HUES64 (cell line): Measurements from ENCODE around the gene HOMER1.
"Not testable (repeated sequence)": the region's sequence is repeated elsewhere in the genome, so short reads cannot be mapped to it uniquely, and the experiment has no call there.

Experiments used
- H3K27ac ChIP-seq: 2 replicates; pipeline ENCODE4 v1.7.0; 2013; ENCODE audit warnings: low read depth, low read length, inconsistent platforms
- H3K27me3 ChIP-seq: 2 replicates; pipeline ENCODE4 v1.6.1; 2013; ENCODE audit warnings: mild to moderate bottlenecking, low read length; ENCODE audit not compliant: insufficient read depth
- H3K36me3 ChIP-seq: 2 replicates; pipeline ENCODE4 v1.6.1; 2013; ENCODE audit warnings: mild to moderate bottlenecking, low read length; ENCODE audit not compliant: insufficient read depth
- H3K4me1 ChIP-seq: 2 replicates; pipeline ENCODE4 v1.6.1; 2013; ENCODE audit warnings: mild to moderate bottlenecking, low read length, moderate library complexity; ENCODE audit not compliant: insufficient read depth
- H3K4me3 ChIP-seq: 2 replicates; pipeline ENCODE4 v1.5.1; 2013; ENCODE audit warnings: mild to moderate bottlenecking, low read length, moderate library complexity
- H3K9ac ChIP-seq: 2 replicates; pipeline ENCODE4 v1.6.1; 2013; ENCODE audit warnings: mild to moderate bottlenecking, low read depth, low read length
- H3K9me3 ChIP-seq: 2 replicates; pipeline ENCODE4 v1.6.1; 2013; ENCODE audit warnings: low read depth, low read length; ENCODE audit not compliant: insufficient read depth
- WGBS: fragments of 150-250, 120-280 bp; methylation state at CpG from one replicate; pipeline ENCODE4 v1.1.7; 2013; ENCODE audit warnings: missing lambda C conversion rate; 5-methylcytosine and 5-hydroxymethylcytosine counted together

HOMER1 gene

DNA sequence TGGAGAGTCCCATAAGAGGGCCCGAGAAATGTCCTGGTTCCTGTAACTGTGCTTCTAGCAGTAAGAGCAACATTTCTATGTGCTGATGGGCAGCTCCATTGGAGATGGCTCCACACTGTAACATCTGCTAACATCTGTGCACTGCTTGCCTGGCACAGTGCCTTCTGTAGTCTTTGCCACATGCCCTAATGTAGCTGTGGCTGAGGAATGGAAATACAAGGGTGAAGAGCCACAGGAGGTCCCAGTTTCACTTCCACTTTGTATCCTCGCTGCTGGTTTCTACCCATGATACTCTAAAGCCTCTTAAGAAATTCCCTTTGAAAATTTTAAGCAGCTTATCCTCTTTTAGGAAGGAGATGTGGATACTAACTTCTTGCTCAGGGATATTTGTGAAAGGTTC is 97.4 kb downstream of the HOMER1 start:
- 90% methylated on average over 2 of the region's 2 CpGs for WGBS

DNA sequence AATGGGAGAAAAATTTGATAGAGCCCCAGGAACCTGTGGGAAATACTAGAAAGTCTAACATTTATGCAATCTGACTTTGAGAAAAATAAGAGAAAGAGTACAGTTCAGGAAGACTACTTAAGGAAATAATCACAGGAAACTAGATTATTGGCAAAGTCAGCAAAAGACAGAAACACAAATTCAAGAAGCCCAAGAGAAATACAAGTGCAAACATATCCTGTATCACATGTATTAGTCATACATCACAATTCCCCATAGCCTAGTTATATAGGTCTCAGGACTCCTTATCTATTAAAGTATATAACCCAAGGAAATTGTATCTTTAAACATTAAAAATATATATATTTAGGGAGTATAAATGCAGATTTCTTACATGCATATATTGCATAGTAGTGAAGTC is 100.8 kb downstream of the HOMER1 start:
- Histone ChIP-seq H3K4me3 (no peak overlapping the region), H3K4me1 (no peaks in the 10 kb centered on the region), H3K9me3 (peaks cover 9% of the 10 kb centered on the region; the same call in 1 of the 2 replicates), H3K27ac (no peak overlapping the region), H3K36me3 (peaks cover 16% of the 10 kb centered on the region; the same call in 1 of the 2 replicates), H3K27me3 (no peaks in the 10 kb centered on the region), H3K9ac (no peak overlapping the region)

More for the DNA sequence above, 97.4 kb downstream of the HOMER1 start:
- Histone ChIP-seq H3K4me1 (no peaks in the 10 kb centered on the region), H3K36me3 (peaks cover 5% of the 10 kb centered on the region; the same call in 1 of the 2 replicates), H3K27me3 (no peaks in the 10 kb centered on the region), H3K4me3 (no peak overlapping the region), H3K27ac (no peak overlapping the region), H3K9ac (no peak overlapping the region), H3K9me3 (no peaks in the 10 kb centered on the region)

DNA sequence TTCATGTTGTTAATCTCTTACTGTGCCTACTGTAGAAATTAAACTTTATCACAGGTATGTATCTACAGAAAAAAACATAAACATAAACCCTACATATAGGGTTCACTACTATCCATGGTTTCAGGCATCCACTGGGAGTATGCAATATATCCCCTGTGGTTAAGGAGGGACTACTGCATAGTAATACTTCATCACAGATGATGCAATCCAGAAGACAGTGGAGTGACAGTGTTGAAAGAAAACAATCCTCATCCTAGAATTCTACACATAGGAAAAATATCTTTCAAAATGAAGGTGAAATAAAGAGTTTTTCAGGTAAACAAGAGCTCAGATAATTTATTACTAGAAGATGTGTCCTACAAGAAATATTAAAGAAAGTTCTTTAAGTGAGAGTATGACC is 105.9 kb downstream of the HOMER1 start:
- Histone ChIP-seq H3K27ac (no peak overlapping the region), H3K4me3 (no peak overlapping the region), H3K9me3 (peaks cover 9% of the 10 kb centered on the region; the same call in 1 of the 2 replicates), H3K4me1 (no peaks in the 10 kb centered on the region), H3K9ac (no peak overlapping the region), H3K36me3 (peaks cover 22% of the 10 kb centered on the region; the same call in 1 of the 2 replicates), H3K27me3 (no peaks in the 10 kb centered on the region)

DNA sequence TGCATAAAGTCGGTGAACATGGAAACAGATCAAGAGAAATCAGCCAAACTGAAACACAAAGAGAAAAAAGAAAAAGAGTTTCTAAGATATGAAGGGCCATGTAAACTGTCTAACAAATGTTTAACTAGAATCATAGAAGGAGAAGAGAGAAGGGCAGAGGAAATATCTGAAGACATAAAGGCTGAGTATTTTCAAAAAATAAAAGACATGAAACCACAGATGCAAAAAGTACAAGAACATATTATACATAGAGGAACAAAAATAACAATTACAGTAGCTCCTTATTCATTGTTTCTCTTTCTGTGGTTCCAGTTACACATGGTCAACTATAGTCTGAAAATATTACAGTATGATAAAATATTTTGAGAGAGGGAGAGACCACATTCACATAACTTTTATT is 106.3 kb downstream of the HOMER1 start:
- Histone ChIP-seq H3K9me3 (peaks cover 9% of the 10 kb centered on the region; the same call in 1 of the 2 replicates), H3K9ac (no peak overlapping the region), H3K36me3 (peaks cover 25% of the 10 kb centered on the region; the same call in 1 of the 2 replicates), H3K27me3 (no peaks in the 10 kb centered on the region), H3K27ac (no peak overlapping the region), H3K4me3 (no peak overlapping the region), H3K4me1 (no peaks in the 10 kb centered on the region)
- 100% methylated on average over 1 of the region's 1 CpG for WGBS

DNA sequence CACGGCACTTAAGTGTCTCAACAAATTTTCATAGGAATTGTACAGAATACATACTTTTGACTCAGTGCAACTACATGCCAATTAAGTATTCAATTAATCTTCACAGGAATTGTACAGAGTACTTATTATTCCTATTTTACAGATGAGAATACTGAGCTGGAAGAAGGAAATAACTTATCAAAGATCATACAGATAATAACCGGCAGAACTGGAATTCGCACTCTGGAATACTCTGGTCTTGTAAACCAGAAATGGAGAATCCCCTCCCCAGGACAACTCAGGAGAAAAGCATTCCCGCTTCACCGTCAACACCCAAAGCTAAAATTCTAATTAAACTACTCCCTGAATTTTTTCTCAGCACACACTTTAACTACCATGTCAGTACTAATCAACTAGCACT is 112.7 kb downstream of the HOMER1 start:
- H3K36me3 ChIP-seq: peaks cover 42% of the 10 kb centered on the region
- H3K4me1 ChIP-seq: no peaks in the 10 kb centered on the region
- no peaks in the 10 kb centered on the region for H3K27me3 ChIP-seq
- no peak overlapping the region for H3K4me3 ChIP-seq
- no peaks in the 10 kb centered on the region for H3K9me3 ChIP-seq
- H3K9ac ChIP-seq: no peak overlapping the region
- WGBS: 85% methylated on average over 5 of the region's 5 CpGs
- H3K27ac ChIP-seq: no peak overlapping the region

DNA sequence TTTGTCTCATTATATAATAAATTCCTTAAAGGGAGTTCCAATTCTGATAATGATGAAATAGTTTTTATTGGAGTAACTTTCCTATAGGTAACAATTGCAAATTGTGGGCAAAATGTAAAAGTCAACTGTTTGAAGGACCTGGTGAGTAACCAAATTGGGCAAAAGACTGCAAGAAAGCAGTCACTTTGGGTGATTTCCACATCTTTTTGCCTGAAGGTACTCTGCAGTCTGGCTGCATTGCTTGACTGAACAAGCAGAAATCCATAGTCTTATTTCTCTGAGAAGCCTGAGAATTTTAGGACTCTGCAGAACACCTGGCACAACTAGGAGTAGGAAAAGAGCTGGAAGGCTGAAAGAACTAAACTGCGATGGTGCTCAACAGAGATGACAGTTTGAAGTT is 114.9 kb downstream of the HOMER1 start:
- H3K36me3 ChIP-seq: peaks cover 64% of the 10 kb centered on the region
- 91% methylated on average over 1 of the region's 1 CpG for WGBS

DNA sequence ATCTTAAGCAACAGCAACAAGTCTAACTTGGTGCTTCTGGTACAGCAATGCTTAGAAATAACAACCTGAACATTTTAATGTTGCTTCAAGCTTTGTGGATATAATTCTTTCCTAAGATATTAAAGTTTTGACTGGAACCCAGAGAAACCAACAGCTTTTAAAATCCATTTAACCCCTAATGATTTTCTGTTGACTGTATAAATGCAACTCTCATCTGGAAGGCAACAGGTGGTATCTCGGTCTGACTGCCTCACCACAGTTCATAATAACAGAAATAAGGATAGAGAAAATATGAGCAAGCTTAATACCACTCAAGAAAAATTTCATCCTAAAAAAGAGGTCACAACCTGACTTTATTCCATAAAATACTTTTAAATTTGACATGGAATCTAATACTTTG is 116.9 kb downstream of the HOMER1 start:
- H3K27ac ChIP-seq: no peak overlapping the region
- no peaks in the 10 kb centered on the region for H3K9me3 ChIP-seq
- H3K27me3 ChIP-seq: no peaks in the 10 kb centered on the region
- 100% methylated on average over 1 of the region's 1 CpG for WGBS
- no peaks in the 10 kb centered on the region for H3K4me1 ChIP-seq
- peaks cover 71% of the 10 kb centered on the region for H3K36me3 ChIP-seq
- no peak overlapping the region for H3K4me3 ChIP-seq
- H3K9ac ChIP-seq: no peak overlapping the region

More for the DNA sequence above, 114.9 kb downstream of the HOMER1 start:
- H3K9ac ChIP-seq: no peak overlapping the region
- no peaks in the 10 kb centered on the region for H3K27me3 ChIP-seq
- H3K4me3 ChIP-seq: no peak overlapping the region
- no peaks in the 10 kb centered on the region for H3K9me3 ChIP-seq
- H3K4me1 ChIP-seq: no peaks in the 10 kb centered on the region
- no peak overlapping the region for H3K27ac ChIP-seq

DNA sequence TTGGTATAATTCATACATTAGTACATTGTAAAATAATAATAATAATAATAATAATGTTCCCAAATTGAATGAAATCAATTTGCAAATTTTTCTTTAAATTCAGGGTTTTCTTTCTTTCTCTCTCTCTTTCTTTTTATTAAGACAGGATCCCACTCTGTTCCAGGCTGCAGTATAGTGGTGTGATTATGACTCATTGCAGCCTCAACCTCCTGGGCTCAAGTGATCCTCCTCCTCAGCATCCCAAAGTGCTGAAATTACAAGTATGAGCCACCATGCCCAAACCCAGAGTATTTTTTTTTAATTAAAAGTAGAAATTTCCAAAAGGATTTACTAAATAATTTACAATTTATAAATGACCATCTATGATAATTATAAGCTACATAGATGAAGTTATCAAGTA is 117.7 kb downstream of the HOMER1 start:
- Histone ChIP-seq H3K9me3 (no peaks in the 10 kb centered on the region), H3K27ac (no peak overlapping the region), H3K4me3 (no peak overlapping the region), H3K36me3 (peaks cover 71% of the 10 kb centered on the region), H3K4me1 (no peaks in the 10 kb centered on the region), H3K9ac (no peak overlapping the region), H3K27me3 (no peaks in the 10 kb centered on the region)

DNA sequence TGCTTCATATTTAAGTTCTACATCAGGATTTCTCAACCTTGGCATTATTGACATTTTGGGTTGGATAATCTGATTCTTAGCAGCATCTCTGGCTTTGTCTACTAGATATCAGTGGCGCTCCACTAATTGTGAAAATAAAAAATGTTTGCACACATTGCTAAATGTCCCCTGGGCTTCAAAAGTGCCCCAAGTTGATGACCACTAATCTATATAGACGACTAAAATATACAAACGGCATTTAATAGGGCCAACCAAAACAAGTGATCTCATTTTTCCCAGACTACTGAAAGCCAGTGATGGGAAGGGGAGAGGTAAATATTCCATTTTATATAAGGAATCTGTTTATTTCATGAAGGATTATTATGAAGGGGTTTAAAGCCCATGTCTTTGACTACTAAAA is 118.6 kb downstream of the HOMER1 start:
- 76% methylated on average over 3 of the region's 3 CpGs for WGBS
- Histone ChIP-seq H3K27me3 (no peaks in the 10 kb centered on the region), H3K9ac (no peak overlapping the region), H3K36me3 (peaks cover 71% of the 10 kb centered on the region), H3K9me3 (no peaks in the 10 kb centered on the region), H3K27ac (no peak overlapping the region), H3K4me1 (no peaks in the 10 kb centered on the region), H3K4me3 (no peak overlapping the region)

DNA sequence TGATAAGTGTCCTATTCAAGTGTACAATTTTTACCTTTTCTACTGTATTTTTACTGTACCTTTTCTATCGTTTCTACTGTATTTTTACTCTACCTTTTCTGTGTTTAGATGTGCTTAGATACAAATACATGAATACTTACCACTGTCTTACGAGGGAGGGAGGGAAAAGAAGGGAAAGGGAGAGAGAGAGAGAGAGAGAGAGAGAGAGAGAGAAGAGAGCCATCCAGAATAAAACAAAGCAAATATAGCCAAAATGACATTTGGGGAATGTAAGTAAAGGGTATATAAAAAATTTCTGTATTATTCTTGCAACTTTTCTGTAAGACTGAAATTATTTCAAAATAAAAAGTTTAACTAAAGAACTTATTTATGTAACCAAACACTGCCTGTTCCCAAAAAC is 121.2 kb downstream of the HOMER1 start:
- H3K4me1 ChIP-seq: no peaks in the 10 kb centered on the region
- no peaks in the 10 kb centered on the region for H3K9me3 ChIP-seq
- 100% methylated on average over 1 of the region's 2 CpGs for WGBS
- H3K4me3 ChIP-seq: no peak overlapping the region
- H3K9ac ChIP-seq: no peak overlapping the region
- no peaks in the 10 kb centered on the region for H3K27me3 ChIP-seq
- no peak overlapping the region for H3K27ac ChIP-seq
- H3K36me3 ChIP-seq: peaks cover 54% of the 10 kb centered on the region

DNA sequence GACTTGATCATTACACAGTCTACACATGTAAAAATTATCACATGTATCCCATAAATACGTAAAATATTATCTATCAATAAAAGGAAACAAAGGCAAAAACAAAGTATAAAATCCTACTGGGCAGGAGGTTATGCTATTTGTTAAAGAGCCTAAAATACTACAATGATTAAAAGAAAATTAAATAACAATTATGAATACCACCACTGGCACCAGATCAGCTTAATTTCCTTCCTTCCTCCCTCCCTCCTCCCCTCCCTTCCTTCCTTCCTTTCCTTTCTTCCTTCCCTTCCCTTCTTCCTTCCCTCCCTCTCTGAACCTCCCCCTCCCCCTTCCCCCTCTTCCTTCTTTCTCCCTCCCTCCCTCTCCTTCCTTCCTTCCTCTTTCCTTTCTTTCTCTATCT is 127.3 kb downstream of the HOMER1 start:
- no peaks in the 10 kb centered on the region; the same call in 1 of the 2 replicates for H3K9me3 ChIP-seq
- no peak overlapping the region for H3K4me3 ChIP-seq
- WGBS: no CpG with 5 or more reads among the region's 1 CpG
- H3K9ac ChIP-seq: no peak overlapping the region
- H3K4me1 ChIP-seq: no peaks in the 10 kb centered on the region
- peaks cover 3% of the 10 kb centered on the region for H3K36me3 ChIP-seq
- no peak overlapping the region for H3K27ac ChIP-seq
- no peaks in the 10 kb centered on the region for H3K27me3 ChIP-seq

DNA sequence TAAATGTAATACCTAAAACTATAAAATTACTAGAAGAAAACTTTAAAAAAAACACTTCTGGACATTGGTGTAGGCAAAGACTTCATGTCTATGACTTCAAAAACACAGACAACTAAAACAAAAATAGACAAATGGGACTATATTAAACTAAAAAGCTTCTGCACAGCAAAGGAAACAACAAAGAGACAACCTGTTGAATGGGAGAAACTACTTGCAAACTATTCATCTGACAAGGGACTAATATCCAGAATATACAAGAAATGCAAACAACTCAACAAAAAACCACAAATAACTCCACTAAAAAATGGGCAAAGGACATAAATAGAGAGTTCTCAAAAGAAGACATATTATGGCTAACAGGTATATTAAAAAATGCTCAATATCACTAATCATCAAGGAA is 128.8 kb downstream of the HOMER1 start:
- not testable (repeated sequence) for H3K27ac ChIP-seq, H3K27me3 ChIP-seq, H3K9me3 ChIP-seq, H3K4me3 ChIP-seq, H3K9ac ChIP-seq, H3K36me3 ChIP-seq, H3K4me1 ChIP-seq
